LNCaP clone FGC (cell line): ENCODE data around the gene RPL13.

Experiments used
- DNase-seq: peaks from one replicate; pipeline ENCODE4 v3.0.0-alpha.2; 2011; ENCODE audit warnings: low read depth
- H3K4me3 ChIP-seq: 2 replicates; pipeline ENCODE4 v1.5.1; 2011; ENCODE audit warnings: mild to moderate bottlenecking, low read depth, low read length, control low read depth
- TF ChIP-seq, protein P1 (sequence below): IDR thresholded peaks from 2 replicates; pipeline ENCODE4 v1.5.1; 2012; ENCODE audit warnings: mild to moderate bottlenecking; ENCODE audit not compliant: control insufficient read depth, insufficient read depth; ENCODE audit errors: extremely low read depth

RPL13 gene

DNA sequence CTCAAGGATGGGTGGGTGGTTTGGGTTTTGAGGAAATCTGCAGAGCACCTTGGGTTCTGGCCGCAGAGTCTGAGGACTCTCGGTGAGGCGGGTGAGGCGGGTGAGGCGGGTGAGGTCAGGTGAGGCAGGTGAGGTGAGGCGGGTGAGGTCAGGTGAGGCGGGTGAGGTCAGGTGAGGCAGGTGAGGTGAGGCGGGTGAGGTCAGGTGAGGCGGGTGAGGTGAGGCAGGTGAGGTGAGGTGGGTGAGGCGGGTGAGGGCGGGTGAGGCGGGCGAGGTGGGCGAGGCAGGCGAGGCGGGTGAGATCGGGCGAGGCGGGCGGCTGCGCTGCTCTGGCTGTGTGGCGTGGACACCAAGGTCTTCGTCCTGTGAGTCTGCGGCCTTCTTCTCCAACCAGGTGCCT lies 24.1 kb upstream of the RPL13 start:
- DNase-seq: no peak
- H3K4me3 ChIP-seq: no peak overlapping the region
- TF ChIP-seq, protein P1, sequence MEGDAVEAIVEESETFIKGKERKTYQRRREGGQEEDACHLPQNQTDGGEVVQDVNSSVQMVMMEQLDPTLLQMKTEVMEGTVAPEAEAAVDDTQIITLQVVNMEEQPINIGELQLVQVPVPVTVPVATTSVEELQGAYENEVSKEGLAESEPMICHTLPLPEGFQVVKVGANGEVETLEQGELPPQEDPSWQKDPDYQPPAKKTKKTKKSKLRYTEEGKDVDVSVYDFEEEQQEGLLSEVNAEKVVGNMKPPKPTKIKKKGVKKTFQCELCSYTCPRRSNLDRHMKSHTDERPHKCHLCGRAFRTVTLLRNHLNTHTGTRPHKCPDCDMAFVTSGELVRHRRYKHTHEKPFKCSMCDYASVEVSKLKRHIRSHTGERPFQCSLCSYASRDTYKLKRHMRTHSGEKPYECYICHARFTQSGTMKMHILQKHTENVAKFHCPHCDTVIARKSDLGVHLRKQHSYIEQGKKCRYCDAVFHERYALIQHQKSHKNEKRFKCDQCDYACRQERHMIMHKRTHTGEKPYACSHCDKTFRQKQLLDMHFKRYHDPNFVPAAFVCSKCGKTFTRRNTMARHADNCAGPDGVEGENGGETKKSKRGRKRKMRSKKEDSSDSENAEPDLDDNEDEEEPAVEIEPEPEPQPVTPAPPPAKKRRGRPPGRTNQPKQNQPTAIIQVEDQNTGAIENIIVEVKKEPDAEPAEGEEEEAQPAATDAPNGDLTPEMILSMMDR: no peak

DNA sequence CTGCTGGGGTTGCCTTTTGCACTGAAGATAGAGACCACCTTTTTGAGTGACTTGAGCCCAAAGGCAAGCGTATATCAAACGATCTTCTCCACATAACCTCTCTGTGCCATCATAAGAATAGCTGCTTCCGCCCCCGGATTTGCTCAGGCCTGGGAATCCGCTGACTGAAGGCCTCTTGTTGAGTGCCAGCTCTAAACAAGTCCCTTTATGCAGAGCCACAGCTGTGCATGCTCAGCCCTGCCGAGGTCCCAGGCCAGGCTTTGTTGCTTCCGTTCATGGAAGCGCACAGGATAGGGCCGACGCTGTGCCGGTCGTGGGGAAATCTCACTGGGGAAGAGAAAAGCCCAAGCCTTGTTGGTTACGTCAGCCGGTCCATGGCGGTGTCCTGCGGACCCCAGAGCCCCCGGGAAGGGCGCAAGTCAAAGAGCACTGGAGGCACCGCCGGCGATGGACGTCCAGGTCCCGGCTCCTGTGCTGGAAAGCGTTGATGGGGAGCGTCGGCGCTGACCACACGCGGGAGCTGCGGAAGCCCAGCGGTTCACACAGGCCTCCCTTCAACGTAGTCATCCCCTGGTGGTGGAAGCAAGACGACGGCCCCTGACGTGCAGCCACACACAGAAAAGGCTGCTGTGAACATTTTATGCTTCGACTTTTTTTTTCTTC lies 23.5 kb upstream of the RPL13 start:
- DNase-seq: no peak
- H3K4me3 ChIP-seq: no peak overlapping the region
- TF ChIP-seq, protein P1: no peak

DNA sequence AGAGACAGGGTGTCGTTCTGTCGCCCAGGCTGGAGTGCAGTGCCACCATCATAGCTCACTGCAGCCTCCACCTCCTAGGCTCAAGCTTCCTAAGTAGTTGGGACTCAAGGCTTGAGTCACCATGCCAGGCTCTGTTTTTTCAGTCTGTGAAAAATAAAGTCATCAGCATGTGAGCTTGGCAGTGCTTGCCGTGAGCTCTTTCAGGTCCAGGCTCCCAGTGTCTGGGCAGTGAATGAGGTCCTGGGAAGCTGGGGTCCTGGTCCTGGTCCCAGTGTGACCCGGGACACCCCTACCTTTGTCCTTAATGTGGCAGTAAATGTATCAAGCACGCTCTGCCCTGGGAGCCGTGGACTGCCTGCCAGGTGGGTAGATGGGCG lies 22.9 kb upstream of the RPL13 start:
- no peak for DNase-seq
- no peak overlapping the region for H3K4me3 ChIP-seq
- TF ChIP-seq, protein P1: no peak

DNA sequence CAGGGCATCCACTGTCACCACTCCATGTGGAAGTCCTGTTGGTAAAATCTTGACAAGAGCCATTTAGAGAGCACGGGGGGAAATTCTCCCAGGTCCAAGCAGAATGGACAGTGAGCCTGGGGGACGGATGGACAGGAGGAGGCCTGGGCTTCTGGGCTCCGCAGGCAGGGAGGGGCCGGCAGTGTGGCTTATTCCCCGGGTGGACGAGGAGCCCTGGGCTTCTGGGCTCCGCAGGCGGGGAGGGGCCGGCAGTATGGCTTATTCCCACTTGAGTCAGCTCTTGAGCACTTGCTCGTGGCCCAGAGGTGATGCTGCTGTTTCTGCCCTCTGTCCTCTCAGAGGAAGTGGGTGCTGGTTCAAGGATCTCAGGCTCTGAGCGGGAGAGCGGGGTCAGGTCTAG lies 22.2 kb upstream of the RPL13 start:
- DNase-seq: no peak
- TF ChIP-seq, protein P1: no peak
- H3K4me3 ChIP-seq: no peak overlapping the region

DNA sequence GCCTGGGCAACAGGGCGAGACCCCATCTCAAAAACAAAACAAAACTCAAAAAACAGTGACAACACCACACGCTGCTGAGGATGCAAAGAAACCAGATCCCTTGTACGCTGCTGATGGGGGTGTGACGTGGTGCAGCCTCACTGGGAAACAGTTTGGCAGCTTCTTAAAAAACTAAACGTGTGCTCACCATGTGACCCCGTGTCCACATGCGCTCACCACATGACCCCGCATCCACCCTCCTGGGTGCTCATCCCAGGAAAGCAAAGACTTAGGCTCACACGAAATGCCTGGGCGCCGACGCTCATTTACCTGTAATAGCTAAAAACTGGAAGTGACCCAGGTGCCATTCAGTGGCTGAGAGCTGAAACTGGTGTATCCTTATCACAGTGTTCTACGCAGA lies 19.9 kb upstream of the RPL13 start:
- TF ChIP-seq, protein P1: no peak
- no peak for DNase-seq
- H3K4me3 ChIP-seq: no peak overlapping the region

DNA sequence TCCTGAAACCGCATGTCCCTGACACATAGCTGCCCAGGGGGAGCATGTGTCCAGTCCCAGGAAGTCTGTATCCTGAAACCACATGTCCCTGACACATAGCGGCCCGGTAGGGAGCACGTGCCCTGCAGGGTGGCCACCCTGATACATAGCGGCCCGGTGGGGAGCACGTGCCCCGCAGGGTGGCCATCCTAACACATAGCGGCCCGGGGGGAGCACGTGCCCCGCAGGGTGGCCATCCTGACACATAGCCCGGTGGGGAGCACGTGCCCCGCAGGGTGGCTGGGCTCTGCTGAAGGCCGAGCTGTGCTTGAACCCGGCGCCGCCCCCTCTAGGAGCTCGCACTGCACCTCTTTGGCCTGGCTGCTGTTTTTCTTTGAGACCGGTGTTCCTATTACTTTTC lies 18.7 kb upstream of the RPL13 start:
- H3K4me3 ChIP-seq: no peak overlapping the region
- DNase-seq: no peak

More for the DNA sequence above, 18.7 kb upstream of the RPL13 start:
- TF ChIP-seq, protein P1: no peak
